HG03103 (cell line): ENCODE measurements around the gene KIFAP3.

Experiments
- ATAC-seq: cut with Tn5 transposase; IDR thresholded peaks from one replicate; pipeline ENCODE4 v1.9.1; 2021; ENCODE audit warnings: low read depth; ENCODE audit not compliant: unreplicated experiment

Gene KIFAP3

DNA sequence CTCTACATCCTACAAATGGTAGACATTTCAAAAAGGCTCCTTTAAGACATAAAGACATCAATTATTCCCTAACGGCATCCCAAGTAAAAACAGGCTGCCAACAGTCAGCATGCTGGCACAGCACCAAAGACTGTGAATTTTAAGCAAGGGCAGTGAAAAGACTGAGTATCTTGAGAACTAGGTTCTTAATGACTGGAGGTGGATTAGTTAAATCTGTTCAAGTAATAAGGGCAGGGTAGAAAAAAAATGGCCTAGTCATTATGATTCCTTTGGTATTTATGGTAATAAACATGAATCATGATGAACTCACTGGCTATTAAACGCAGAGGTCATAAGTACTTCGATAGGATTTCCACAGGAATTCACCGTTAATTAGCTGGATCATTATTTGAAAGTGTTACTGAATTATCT is 75.2 kb downstream of the KIFAP3 start:
- no peak for ATAC-seq

DNA sequence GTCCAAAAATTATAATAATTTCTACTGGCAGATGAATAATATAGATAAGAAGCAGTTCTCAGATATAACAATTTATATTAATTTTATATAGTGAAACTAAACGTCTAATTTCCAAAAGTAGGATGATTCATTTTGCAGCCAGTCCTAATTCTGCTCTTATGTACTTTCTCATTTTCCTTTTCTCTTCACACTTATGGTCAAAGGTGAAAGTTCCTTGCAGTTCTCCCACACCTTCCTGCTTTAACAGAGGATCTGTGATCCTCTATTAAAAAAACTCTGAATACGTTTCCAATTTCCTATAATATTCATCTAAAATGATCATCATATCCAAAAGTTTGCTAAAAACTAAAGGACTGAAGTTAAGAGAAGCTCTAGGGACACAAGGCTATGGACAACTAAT is 78.5 kb downstream of the KIFAP3 start:
- no peak for ATAC-seq

DNA sequence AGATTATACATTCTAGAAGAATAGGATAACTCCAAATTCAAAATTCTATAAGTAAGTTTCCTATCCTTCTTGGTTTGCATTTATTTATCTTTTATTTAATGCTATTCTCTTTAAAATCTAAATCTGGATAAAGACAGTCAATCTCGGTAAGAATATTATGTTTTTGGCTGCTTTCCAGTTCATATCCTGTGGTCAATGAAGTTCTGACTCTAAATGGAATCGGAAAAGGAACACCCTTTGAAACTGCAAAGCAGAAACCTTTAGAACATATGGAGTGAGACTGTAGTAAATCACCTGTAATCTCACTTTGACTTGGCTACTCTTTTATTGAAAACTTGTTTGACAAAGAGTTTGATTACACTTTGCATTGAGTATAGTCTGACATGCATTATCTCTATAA is 85.2 kb downstream of the KIFAP3 start:
- ATAC-seq, result no peak

DNA sequence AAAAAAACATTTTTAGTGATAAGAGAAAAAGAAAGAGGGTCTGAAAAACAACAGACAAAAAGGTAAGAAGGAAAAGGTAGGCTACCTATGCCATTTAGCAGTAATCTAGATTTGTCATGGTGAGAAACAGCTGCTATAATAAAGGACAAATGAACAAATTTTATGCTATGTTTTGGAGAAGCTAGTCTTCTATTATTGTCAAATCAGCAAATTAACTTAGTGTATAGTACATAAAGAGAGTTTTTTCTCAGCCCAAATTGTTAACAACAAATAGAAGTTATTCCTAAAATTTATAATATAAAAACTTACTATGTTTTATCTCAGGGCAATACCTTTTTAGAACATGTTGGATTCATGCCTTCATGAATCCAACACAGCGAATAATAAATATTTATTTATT is 88.7 kb downstream of the KIFAP3 start:
- ATAC-seq, result no peak

DNA sequence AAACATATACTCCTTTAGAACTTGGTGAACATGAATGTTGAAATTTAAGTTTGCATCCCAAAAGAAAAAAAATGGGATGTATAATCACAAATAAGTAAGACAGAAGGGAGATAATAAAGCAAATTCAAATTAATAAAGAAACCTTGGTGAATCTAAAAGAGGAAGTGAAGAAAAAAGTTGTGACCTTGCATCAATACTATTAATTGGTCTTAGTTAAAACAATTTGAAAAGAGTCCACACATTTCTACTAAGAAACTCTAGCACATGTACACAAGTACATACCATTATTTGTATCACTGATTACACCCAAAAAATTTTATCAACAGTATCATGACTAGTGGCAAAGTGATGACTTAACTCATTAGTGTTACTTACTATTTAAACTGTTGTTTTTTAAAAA is 100.4 kb downstream of the KIFAP3 start:
- no peak for ATAC-seq

- no peak for ATAC-seq
Observed at GRCh38 chr1:169970114-169970513, 104.4 kb downstream of the KIFAP3 start.

- ATAC-seq, result no peak
Observed at GRCh38 chr1:169968174-169968573, 106.3 kb downstream of the KIFAP3 start.

DNA sequence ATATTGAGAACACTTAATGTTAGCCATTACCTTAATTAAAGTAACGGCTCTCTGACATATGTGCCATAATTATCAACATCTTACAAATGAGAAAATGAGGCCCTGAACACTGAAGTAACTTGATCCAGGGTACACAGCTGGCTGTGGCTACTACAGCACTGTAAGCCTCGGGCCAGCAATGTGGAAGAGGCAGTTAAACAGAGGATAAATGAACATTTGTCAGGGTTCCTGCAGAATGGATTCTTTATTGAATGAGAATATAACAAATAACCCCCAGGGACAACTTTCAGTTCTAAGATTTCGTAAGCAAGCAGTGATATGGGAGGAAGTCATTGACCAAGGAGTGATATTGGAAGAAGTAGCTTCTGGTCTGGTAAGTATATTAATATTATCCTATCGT is 110.3 kb downstream of the KIFAP3 start:
- no peak for ATAC-seq

- no peak for ATAC-seq
Observed at GRCh38 chr1:169959686-169960085, 114.8 kb downstream of the KIFAP3 start.

DNA sequence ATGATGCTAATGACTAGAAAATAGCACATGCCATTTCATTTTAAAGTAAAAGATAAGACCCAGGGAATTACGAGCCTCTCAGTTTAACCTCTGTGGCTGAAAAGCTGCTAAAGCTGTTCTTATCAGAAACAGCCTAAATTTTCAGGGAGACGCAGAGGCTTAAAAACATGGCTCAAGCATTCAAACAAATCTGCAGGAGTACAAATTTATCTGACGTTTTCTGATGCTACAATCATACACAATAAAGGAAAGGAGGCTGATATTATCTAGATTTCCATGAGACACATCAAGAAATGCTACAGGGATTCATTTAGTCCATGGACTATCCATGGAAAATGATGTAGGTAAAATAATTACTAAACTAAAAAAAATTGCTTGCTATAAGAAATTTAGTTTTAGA is 115.5 kb downstream of the KIFAP3 start:
- ATAC-seq, result no peak

- ATAC-seq, result no peak
Observed at GRCh38 chr1:169957884-169958283, 116.6 kb downstream of the KIFAP3 start.

DNA sequence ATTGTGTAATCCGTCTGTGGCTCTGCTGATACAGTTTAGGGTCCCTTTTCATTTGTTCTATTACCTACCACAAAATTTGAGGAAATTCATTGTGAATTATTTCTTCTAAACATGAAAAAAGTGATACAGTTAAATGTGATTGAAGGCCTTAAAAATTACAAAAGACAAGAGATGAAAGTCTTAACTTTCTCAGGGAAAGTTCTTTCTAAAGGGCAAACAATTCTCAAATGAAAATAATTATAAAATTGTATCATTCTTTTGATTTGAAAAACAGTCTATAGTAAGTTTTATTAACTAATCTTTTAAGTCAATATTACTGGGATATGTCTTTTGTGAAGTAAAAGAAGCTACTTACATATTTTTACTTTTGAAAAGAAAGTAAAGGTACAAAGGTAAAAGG is 123.4 kb downstream of the KIFAP3 start:
- no peak for ATAC-seq

- no peak for ATAC-seq
Observed at GRCh38 chr1:169949139-169949538, 125.4 kb downstream of the KIFAP3 start.

- ATAC-seq, result no peak
Observed at GRCh38 chr1:169946206-169946605, 128.3 kb downstream of the KIFAP3 start.

DNA sequence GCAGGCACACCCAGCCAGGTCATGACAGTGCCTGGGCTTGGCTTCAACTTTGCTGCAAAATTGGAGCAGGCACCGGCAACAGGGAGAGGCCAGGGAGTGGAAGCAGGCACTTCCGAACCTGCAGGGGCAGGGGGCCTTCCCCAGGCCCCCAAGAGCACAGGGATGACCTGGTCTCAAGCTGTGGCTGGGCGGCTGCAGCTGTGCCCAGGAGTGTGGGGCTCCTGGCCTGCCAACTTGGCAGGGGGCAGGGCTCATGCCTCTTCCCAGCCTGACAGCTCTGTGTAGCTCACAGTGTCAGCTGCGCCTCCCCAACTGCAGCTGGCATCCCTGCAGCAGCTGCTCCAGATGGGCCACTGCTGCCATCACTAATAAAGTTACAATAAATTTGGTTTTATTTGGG is 129.3 kb downstream of the KIFAP3 start:
- ATAC-seq, result no peak

- no peak for ATAC-seq
Observed at GRCh38 chr1:169944621-169945020, 129.9 kb downstream of the KIFAP3 start.

- no peak for ATAC-seq
Observed at GRCh38 chr1:169943963-169944526, 130.4 kb downstream of the KIFAP3 start.

DNA sequence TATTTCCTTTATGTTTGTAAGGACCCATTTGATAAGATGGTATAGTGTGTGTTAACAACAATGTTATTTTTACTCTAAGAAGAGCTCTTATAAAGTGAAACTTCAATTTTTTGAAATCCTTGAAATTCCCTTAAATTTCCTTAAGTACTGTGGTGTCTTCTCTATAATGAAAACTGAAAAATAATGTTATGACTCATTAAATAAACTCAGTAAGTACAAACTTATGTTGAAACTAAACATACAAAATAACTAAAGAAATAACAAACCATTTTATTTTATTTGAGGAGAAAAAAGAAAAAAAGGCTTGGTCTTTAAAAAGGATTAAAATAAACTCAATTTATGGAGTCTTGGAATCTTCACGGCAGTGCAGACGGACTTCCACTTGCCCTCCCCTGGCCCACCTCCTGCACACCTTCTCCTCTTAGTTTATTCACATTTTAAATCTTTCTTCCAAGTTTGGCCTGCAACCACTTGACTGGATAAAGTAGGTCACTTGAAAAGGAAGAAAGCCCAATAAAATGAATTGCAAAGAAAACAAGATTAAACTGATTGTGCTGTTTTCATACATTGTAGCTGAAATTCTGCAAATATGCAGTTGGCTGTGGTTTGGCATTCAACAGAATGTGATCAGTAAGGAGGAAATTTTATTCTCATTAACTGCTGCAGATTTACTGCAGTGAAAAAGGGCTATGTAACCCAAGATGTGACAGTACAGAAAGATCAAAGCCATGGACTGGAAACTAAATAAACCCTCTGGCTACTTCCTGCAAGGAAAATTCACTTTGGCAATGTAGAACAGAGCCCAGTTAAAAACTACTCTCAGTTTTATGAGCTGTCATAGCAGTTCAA is 132.3 kb downstream of the KIFAP3 start:
- ATAC-seq, result no peak

- no peak for ATAC-seq
Observed at GRCh38 chr1:169933984-169934725, 140.3 kb downstream of the KIFAP3 start.

GRCh38 chr1:169931795-169932231 is 142.7 kb downstream of the KIFAP3 start:
- no peak for ATAC-seq

DNA sequence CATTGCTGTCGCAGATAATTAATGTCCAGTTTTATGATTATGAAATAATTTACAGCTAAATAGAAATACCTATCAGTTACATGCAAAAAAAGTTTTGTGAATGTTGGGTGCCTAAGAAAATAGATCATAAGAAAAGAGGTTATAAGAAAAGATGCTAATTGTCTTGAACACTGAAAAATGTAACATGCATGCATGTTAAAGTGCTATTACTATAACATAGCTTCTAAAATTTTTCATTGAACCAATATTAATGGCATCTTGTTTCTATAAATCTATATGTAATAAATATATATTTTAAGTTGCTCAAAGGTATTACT is 145.3 kb downstream of the KIFAP3 start:
- no peak for ATAC-seq
